IPS DF 19.7 (cell line): ENCODE measurements around the gene CHRM4.

ENCODE experiments used
- DNase-seq: peaks from one replicate; pipeline ENCODE4 v3.0.0-alpha.2; 2013; ENCODE audit warnings: low read depth, low spot score

CHRM4 gene

GRCh38 chr11:46402957-46403902 lies 11.7 kb upstream of the CHRM4 start:
- no peak for DNase-seq

GRCh38 chr11:46397526-46397925 lies 6.0 kb upstream of the CHRM4 start:
- DNase-seq = no peak

GRCh38 chr11:46393759-46394158 lies 2.2 kb upstream of the CHRM4 start:
- no peak for DNase-seq

- DNase-seq = no peak
Measured at GRCh38 chr11:46393231-46393616, 1.6 kb upstream of the CHRM4 start.

GRCh38 chr11:46392421-46393230 lies 1.1 kb upstream of the CHRM4 start:
- DNase-seq = no peak

- DNase-seq = no peak
Measured at GRCh38 chr11:46391186-46391577, 394 bp downstream of the CHRM4 start.

- DNase-seq = no peak
Measured at GRCh38 chr11:46390331-46391171, 1.0 kb downstream of the CHRM4 start.

GRCh38 chr11:46389450-46390330 lies 1.9 kb downstream of the CHRM4 start:
- no peak for DNase-seq

GRCh38 chr11:46388619-46389449 lies 2.7 kb downstream of the CHRM4 start:
- no peak for DNase-seq

GRCh38 chr11:46387919-46388618 lies 3.5 kb downstream of the CHRM4 start:
- DNase-seq = no peak

GRCh38 chr11:46387456-46387855 lies 4.1 kb downstream of the CHRM4 start:
- DNase-seq = no peak

GRCh38 chr11:46386674-46387073 lies 4.9 kb downstream of the CHRM4 start:
- no peak for DNase-seq

GRCh38 chr11:46386005-46386578 lies 5.5 kb downstream of the CHRM4 start:
- DNase-seq = no peak

- no peak for DNase-seq
Measured at GRCh38 chr11:46385169-46386004, 6.2 kb downstream of the CHRM4 start.

- DNase-seq = no peak
Measured at GRCh38 chr11:46383974-46384701, 7.4 kb downstream of the CHRM4 start.

- no peak for DNase-seq
Measured at GRCh38 chr11:46383404-46383758, 8.2 kb downstream of the CHRM4 start.

- DNase-seq = no peak
Measured at GRCh38 chr11:46382646-46383403, 8.8 kb downstream of the CHRM4 start.
